Measurements from ENCODE around the gene PDIA6.

Gene PDIA6

DNA sequence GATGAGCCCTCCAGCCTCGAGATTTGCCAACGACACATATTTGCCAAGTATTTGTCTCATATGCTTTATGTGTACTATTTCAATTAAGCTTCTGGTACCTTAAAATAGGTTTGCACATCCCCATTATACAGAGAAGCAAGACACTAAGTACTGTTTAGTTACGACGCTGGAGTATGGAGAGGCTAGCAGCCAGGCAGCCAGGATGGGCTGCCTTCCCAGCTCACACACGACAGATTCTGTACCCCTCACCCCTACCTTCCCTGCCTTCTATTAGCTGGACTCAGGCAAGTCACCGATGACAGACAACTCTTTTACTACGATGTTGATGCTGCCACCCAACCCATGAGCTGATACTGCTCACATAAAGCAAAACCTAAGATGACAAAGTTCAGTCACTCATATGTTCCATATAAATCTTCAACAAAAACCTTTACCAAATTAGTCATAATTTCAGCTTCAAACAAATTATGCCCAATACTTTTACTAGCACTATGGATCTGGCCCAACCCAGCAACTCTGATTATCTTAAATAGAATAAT is 17.0 kb downstream of the PDIA6 start:
- Histone ChIP-seq H3K27ac (replicated peaks) (no peak overlapping the region), H3K4me3 (replicated peaks; ENCODE audit: insufficient read depth, low read length) (no peak overlapping the region), H3K27me3 (ENCODE audit: insufficient read depth, poor library complexity, severe bottlenecking) (no peaks in the 10 kb centered on the region)
- DNase-seq (ENCODE audit: low read depth in 1 of 2, low spot score in 1 of 2) = no peak
- TF ChIP-seq, protein P1, sequence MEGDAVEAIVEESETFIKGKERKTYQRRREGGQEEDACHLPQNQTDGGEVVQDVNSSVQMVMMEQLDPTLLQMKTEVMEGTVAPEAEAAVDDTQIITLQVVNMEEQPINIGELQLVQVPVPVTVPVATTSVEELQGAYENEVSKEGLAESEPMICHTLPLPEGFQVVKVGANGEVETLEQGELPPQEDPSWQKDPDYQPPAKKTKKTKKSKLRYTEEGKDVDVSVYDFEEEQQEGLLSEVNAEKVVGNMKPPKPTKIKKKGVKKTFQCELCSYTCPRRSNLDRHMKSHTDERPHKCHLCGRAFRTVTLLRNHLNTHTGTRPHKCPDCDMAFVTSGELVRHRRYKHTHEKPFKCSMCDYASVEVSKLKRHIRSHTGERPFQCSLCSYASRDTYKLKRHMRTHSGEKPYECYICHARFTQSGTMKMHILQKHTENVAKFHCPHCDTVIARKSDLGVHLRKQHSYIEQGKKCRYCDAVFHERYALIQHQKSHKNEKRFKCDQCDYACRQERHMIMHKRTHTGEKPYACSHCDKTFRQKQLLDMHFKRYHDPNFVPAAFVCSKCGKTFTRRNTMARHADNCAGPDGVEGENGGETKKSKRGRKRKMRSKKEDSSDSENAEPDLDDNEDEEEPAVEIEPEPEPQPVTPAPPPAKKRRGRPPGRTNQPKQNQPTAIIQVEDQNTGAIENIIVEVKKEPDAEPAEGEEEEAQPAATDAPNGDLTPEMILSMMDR (IDR thresholded peaks at IDR 0.05; ENCODE audit: insufficient read depth, low read length) = no peak

DNA sequence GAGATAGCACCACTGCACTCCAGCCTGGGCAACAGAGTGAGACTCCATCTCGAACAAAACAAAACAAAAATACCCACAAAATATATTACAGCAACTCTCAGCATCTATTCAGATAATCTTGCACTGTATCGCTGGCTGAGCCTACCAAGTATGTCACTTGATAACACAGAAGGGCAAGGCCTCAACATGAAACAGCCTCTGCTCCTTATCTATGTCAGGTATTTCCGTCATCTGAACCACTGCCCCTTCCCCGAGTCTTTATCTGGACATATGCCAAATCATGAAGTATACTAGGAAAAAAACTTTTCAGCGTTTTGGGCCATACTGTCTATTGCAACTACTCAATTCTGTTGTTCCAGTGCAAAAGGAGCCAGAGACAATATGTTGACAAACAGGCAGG is 17.7 kb downstream of the PDIA6 start:
- no peaks in the 10 kb centered on the region for H3K27me3 ChIP-seq (ENCODE audit: insufficient read depth, poor library complexity, severe bottlenecking)
- H3K27ac ChIP-seq (replicated peaks) = no peak overlapping the region
- no peak for DNase-seq (ENCODE audit: low read depth in 1 of 2, low spot score in 1 of 2)
- TF ChIP-seq, protein P2, sequence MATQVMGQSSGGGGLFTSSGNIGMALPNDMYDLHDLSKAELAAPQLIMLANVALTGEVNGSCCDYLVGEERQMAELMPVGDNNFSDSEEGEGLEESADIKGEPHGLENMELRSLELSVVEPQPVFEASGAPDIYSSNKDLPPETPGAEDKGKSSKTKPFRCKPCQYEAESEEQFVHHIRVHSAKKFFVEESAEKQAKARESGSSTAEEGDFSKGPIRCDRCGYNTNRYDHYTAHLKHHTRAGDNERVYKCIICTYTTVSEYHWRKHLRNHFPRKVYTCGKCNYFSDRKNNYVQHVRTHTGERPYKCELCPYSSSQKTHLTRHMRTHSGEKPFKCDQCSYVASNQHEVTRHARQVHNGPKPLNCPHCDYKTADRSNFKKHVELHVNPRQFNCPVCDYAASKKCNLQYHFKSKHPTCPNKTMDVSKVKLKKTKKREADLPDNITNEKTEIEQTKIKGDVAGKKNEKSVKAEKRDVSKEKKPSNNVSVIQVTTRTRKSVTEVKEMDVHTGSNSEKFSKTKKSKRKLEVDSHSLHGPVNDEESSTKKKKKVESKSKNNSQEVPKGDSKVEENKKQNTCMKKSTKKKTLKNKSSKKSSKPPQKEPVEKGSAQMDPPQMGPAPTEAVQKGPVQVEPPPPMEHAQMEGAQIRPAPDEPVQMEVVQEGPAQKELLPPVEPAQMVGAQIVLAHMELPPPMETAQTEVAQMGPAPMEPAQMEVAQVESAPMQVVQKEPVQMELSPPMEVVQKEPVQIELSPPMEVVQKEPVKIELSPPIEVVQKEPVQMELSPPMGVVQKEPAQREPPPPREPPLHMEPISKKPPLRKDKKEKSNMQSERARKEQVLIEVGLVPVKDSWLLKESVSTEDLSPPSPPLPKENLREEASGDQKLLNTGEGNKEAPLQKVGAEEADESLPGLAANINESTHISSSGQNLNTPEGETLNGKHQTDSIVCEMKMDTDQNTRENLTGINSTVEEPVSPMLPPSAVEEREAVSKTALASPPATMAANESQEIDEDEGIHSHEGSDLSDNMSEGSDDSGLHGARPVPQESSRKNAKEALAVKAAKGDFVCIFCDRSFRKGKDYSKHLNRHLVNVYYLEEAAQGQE (IDR thresholded peaks at IDR 0.05; ENCODE audit: insufficient replicate concordance, low read depth) = no peak
- TF ChIP-seq, protein P1 (IDR thresholded peaks at IDR 0.05; ENCODE audit: insufficient read depth, low read length) = no peak
- TF ChIP-seq SPI1 (IDR thresholded peaks at IDR 0.05; ENCODE audit: borderline replicate concordance, low read depth) (no peak), POLR2AphosphoS5 (IDR thresholded peaks at IDR 0.05; ENCODE audit: low read depth) (no peak), GABPA (IDR thresholded peaks at IDR 0.05; ENCODE audit: low read depth) (no peak)
- no peak overlapping the region for H3K4me3 ChIP-seq (replicated peaks; ENCODE audit: insufficient read depth, low read length)

DNA sequence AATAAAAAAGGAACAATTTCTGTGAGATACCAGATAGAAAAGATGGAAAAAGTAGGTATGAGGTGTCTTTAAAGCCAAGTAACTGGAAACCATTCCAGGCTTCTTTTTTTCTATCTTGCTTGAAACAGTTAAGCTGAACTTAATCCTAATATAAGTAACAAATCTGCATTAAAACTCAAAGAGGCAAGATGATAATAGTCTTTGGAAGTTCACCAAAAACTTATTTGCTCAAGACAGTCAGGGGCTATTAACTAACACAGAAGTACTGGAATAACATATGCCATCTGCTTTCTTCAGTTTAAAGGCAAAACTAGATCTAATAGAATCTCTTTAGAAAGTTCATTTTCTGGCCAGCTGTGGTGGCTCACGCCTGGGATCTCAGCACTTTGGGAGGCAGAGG is 18.8 kb downstream of the PDIA6 start:
- no peak overlapping the region for H3K27ac ChIP-seq (replicated peaks)
- no peak overlapping the region for H3K4me3 ChIP-seq (replicated peaks; ENCODE audit: insufficient read depth, low read length)
- TF ChIP-seq GABPA (IDR thresholded peaks at IDR 0.05; ENCODE audit: low read depth) = no peak
- TF ChIP-seq, protein P2 (IDR thresholded peaks at IDR 0.05; ENCODE audit: insufficient replicate concordance, low read depth) = no peak
- TF ChIP-seq, protein P1 (IDR thresholded peaks at IDR 0.05; ENCODE audit: insufficient read depth, low read length) = no peak
- H3K27me3 ChIP-seq (ENCODE audit: insufficient read depth, poor library complexity, severe bottlenecking) = no peaks in the 10 kb centered on the region
- no peak for DNase-seq (ENCODE audit: low read depth in 1 of 2, low spot score in 1 of 2)

DNA sequence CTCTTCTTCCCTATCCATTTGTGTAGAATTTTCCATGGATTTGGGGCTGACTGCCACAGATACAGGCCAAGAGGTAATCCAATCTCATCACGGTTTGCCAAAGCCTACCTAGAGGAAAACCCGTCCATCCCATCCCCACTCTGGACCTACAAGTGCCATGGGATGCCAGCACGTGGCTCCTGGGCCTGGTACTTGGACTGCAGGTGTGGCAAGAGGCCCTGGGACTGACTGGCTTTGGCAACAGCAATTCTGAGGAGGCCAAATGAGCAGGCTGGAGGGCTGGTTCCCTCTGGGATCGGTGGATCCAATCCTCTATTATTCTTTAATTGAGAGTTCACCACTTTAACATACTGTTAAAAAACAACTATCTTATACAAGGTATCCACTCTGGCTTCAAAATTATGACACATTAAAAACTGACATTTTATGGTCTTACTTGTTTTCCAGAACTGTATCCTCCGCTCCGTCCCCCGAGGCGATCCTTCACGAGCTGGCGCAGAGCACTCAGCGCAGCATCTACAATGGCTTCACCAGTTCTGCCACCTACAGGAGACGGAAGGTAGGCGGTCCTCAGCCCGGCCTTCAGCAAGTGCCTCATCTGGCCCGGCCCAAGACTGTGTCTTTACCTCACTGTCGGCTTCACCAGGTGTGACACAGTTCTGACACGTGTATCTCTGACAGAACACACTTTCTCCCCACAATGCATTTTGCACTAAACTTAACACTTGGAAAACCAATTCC is 19.8 kb downstream of the PDIA6 start:
- Histone ChIP-seq H3K27me3 (ENCODE audit: insufficient read depth, poor library complexity, severe bottlenecking) (no peaks in the 10 kb centered on the region), H3K4me3 (replicated peaks; ENCODE audit: insufficient read depth, low read length) (no peak overlapping the region), H3K27ac (replicated peaks) (no peak overlapping the region)
- TF ChIP-seq, protein P2 (IDR thresholded peaks at IDR 0.05; ENCODE audit: insufficient replicate concordance, low read depth) = no peak
- no peak for TF ChIP-seq POLR2AphosphoS5 (IDR thresholded peaks at IDR 0.05; ENCODE audit: low read depth)
- TF ChIP-seq, protein P1 (IDR thresholded peaks at IDR 0.05; ENCODE audit: insufficient read depth, low read length) = no peak
- no peak for TF ChIP-seq GABPA (IDR thresholded peaks at IDR 0.05; ENCODE audit: low read depth)
- TF ChIP-seq SPI1 (IDR thresholded peaks at IDR 0.05; ENCODE audit: borderline replicate concordance, low read depth) = no peak
- no peak for DNase-seq (ENCODE audit: low read depth in 1 of 2, low spot score in 1 of 2)

Measured in HL-60 (cell line).